CD8-positive, alpha-beta memory T cell (primary cell): ENCODE data around the gene DNAJC1. TPM values are rescaled to one million over a fixed set of nuclear protein-coding genes. Genes with fewer than 3 reads are reported as not detected.

Experiments used
- CTCF ChIA-PET: fragments of 350-600 bp; sonication (Branson Sonifier 250); formaldehyde crosslinking; loops from one replicate; lab custom pipeline; 2021; ENCODE audit warnings: antibody characterized with exemption; lab: Charles Lee
- POLR2A ChIA-PET: fragments of 350-600 bp; sonication (Branson Sonifier 250); formaldehyde crosslinking; loops from one replicate; lab custom pipeline; 2021; ENCODE audit warnings: antibody characterized with exemption; lab: Charles Lee
- DNase-seq, 5 donors: peaks; one replicate each; pipeline versions ENCODE4 v3.0.0 to v3.0.0-alpha.2; 2020 to 2022; ENCODE audit warnings: mixed read lengths in 1 of 5
- H3K27ac ChIP-seq: one replicate; pipeline ENCODE4 v1.7.0; 2013; ENCODE audit warnings: low read depth, mild to moderate bottlenecking, low read length, moderate library complexity
- H3K27me3 ChIP-seq: 2 replicates; pipeline ENCODE4 v1.7.0; 2013; ENCODE audit warnings: low read length, mild to moderate bottlenecking; ENCODE audit not compliant: insufficient read depth, poor library complexity, severe bottlenecking
- H3K36me3 ChIP-seq: 2 replicates; pipeline ENCODE4 v1.7.0; 2013; ENCODE audit warnings: mild to moderate bottlenecking, low read length, moderate library complexity; ENCODE audit not compliant: insufficient read depth
- H3K4me1 ChIP-seq: 2 replicates; pipeline ENCODE4 v1.7.0; 2013; ENCODE audit warnings: mild to moderate bottlenecking, low read length, moderate library complexity; ENCODE audit not compliant: insufficient read depth
- H3K4me3 ChIP-seq: 2 replicates; pipeline ENCODE4 v1.7.0; 2013; ENCODE audit warnings: mild to moderate bottlenecking, low read length
- H3K9me3 ChIP-seq: 2 replicates; pipeline ENCODE4 v1.7.0; 2013; ENCODE audit warnings: mild to moderate bottlenecking, low read length
- H3K27ac Mint-ChIP-seq, 8 donors: one replicate each; pipeline ENCODE4 v1.8.0; 2020 to 2021; ENCODE audit warnings: mixed read lengths in 8 of 8, mild to moderate bottlenecking in 6 of 8, inconsistent platforms in 3 of 8, moderate library complexity in 3 of 8
- H3K27me3 Mint-ChIP-seq, 2 donors: one replicate each; pipeline ENCODE4 v1.8.0; 2020 to 2021; ENCODE audit warnings: mixed read lengths in 2 of 2, mild to moderate bottlenecking in 1 of 2, moderate library complexity in 1 of 2
- H3K36me3 Mint-ChIP-seq, 3 donors: one replicate each; pipeline ENCODE4 v1.8.0; 2020 to 2021; ENCODE audit warnings: mixed read lengths in 3 of 3, inconsistent platforms in 1 of 3, mild to moderate bottlenecking in 1 of 3
- H3K4me1 Mint-ChIP-seq, 3 donors: one replicate each; pipeline ENCODE4 v1.8.0; 2020 to 2021; ENCODE audit warnings: mixed read lengths in 3 of 3, inconsistent platforms in 1 of 3, mild to moderate bottlenecking in 1 of 3
- H3K4me3 Mint-ChIP-seq, 7 donors: one replicate each; pipeline ENCODE4 v1.8.0; 2020 to 2021; ENCODE audit warnings: mixed read lengths in 7 of 7, mild to moderate bottlenecking in 6 of 7, moderate library complexity in 4 of 7, inconsistent platforms in 2 of 7
- H3K9me3 Mint-ChIP-seq, 5 donors: one replicate each; pipeline ENCODE4 v1.8.0; 2020 to 2022; ENCODE audit warnings: mixed read lengths in 5 of 5, mild to moderate bottlenecking in 3 of 5, moderate library complexity in 2 of 5, inconsistent platforms in 1 of 5
- polyA plus RNA-seq: library from polyadenylated mRNA; unstranded; fragments of 300-500 nt; fragmentation: Illumina TruSeq; gene quantifications from one replicate; pipeline ENCODE4 v1.2.3, GENCODE V29; 2021
- total RNA-seq, 2 experiments: library from RNA; stranded (reverse); gene quantifications; one replicate each; pipeline ENCODE4 v1.2.3, GENCODE V29; 2021

Gene DNAJC1
- total and polyA plus RNA-seq, 3 experiments from 2014 or later = 30.8 to 46.0 (median 31.8) TPM

GRCh38 chr10:21919117-21919516 is 84.4 kb downstream of the DNAJC1 start:
- DNase-seq = no peak

GRCh38 chr10:21912625-21913024 is 90.9 kb downstream of the DNAJC1 start:
- Mint-ChIP-seq H3K9me3 (no peaks in the 10 kb centered on the region), H3K27me3 (no peaks in the 10 kb centered on the region), H3K36me3 (peaks cover 7 to 29% (median 9%) of the 10 kb centered on the region in 3 donors), H3K27ac (peak overlapping the region in 1 of 8 donors; percentile 42), H3K4me3 (no peak overlapping the region), H3K4me1 (peaks cover 0 to 7% (median 0%) of the 10 kb centered on the region in 3 donors)
- no peak for DNase-seq
- no peak overlapping the region for H3K27ac ChIP-seq
- H3K36me3 ChIP-seq = no peaks in the 10 kb centered on the region
- no peaks in the 10 kb centered on the region for H3K4me1 ChIP-seq
- H3K9me3 ChIP-seq = no peaks in the 10 kb centered on the region
- H3K4me3 ChIP-seq = no peak overlapping the region
- ChIA-PET CTCF (interaction anchor here (0.6 kb wide), 1 partner anchor 840 kb away, joined by 3 read pairs; no protein-coding TSS in a partner anchor), POLR2A (no interaction called here)
- no peaks in the 10 kb centered on the region for H3K27me3 ChIP-seq

More at GRCh38 chr10:21919117-21919516, 84.4 kb downstream of the DNAJC1 start:
- Histone ChIP-seq H3K9me3 (no peaks in the 10 kb centered on the region), H3K4me3 (no peak overlapping the region), H3K36me3 (no peaks in the 10 kb centered on the region), H3K27ac (no peak overlapping the region), H3K4me1 (no peaks in the 10 kb centered on the region), H3K27me3 (no peaks in the 10 kb centered on the region)
- H3K4me3 Mint-ChIP-seq = no peak overlapping the region
- H3K27ac Mint-ChIP-seq = no peak overlapping the region
- no peaks in the 10 kb centered on the region for H3K4me1 Mint-ChIP-seq
- H3K9me3 Mint-ChIP-seq = no peaks in the 10 kb centered on the region
- peaks cover 0 to 30% (median 12%) of the 10 kb centered on the region in 3 donors for H3K36me3 Mint-ChIP-seq
- H3K27me3 Mint-ChIP-seq = no peaks in the 10 kb centered on the region
- ChIA-PET CTCF (no interaction called here), POLR2A (no interaction called here)

GRCh38 chr10:21910798-21911197 is 92.7 kb downstream of the DNAJC1 start:
- Mint-ChIP-seq H3K27me3 (no peaks in the 10 kb centered on the region), H3K9me3 (no peaks in the 10 kb centered on the region), H3K4me1 (peaks cover 0 to 7% (median 0%) of the 10 kb centered on the region in 3 donors), H3K4me3 (no peak overlapping the region), H3K27ac (no peak overlapping the region), H3K36me3 (peaks cover 7 to 29% (median 8%) of the 10 kb centered on the region in 3 donors)
- Histone ChIP-seq H3K4me1 (no peaks in the 10 kb centered on the region), H3K27ac (no peak overlapping the region), H3K4me3 (no peak overlapping the region), H3K9me3 (no peaks in the 10 kb centered on the region), H3K36me3 (no peaks in the 10 kb centered on the region), H3K27me3 (no peaks in the 10 kb centered on the region)
- DNase-seq = no peak
- POLR2A ChIA-PET = interaction anchor here (0.6 kb wide), 1 partner anchor 578 kb away, joined by 6 read pairs; no protein-coding TSS in a partner anchor
- CTCF ChIA-PET = no interaction called here

GRCh38 chr10:21907436-21907835 is 96.1 kb downstream of the DNAJC1 start:
- no peaks in the 10 kb centered on the region for H3K27me3 Mint-ChIP-seq
- Histone ChIP-seq H3K4me1 (no peaks in the 10 kb centered on the region), H3K27ac (no peak overlapping the region), H3K27me3 (no peaks in the 10 kb centered on the region), H3K36me3 (no peaks in the 10 kb centered on the region), H3K4me3 (no peak overlapping the region), H3K9me3 (no peaks in the 10 kb centered on the region)
- H3K36me3 Mint-ChIP-seq = peaks cover 7 to 26% (median 15%) of the 10 kb centered on the region in 3 donors
- H3K4me1 Mint-ChIP-seq = peaks cover 0 to 4% (median 0%) of the 10 kb centered on the region in 3 donors
- H3K4me3 Mint-ChIP-seq = no peak overlapping the region
- POLR2A ChIA-PET = no interaction called here
- H3K9me3 Mint-ChIP-seq = no peaks in the 10 kb centered on the region
- H3K27ac Mint-ChIP-seq = no peak overlapping the region
- no peak for DNase-seq
- CTCF ChIA-PET = no interaction called here

GRCh38 chr10:21904930-21905329 is 98.6 kb downstream of the DNAJC1 start:
- Histone ChIP-seq H3K36me3 (no peaks in the 10 kb centered on the region), H3K27ac (no peak overlapping the region), H3K9me3 (no peaks in the 10 kb centered on the region), H3K4me3 (no peak overlapping the region), H3K4me1 (no peaks in the 10 kb centered on the region), H3K27me3 (no peaks in the 10 kb centered on the region)
- ChIA-PET CTCF (no interaction called here), POLR2A (no interaction called here)
- H3K4me1 Mint-ChIP-seq = no peaks in the 10 kb centered on the region
- no peak for DNase-seq
- H3K4me3 Mint-ChIP-seq = no peak overlapping the region
- H3K27me3 Mint-ChIP-seq = no peaks in the 10 kb centered on the region
- no peaks in the 10 kb centered on the region for H3K9me3 Mint-ChIP-seq
- H3K27ac Mint-ChIP-seq = peak overlapping the region in 1 of 8 donors; percentile 15
- H3K36me3 Mint-ChIP-seq = peaks cover 3 to 33% (median 19%) of the 10 kb centered on the region in 3 donors

- DNase-seq = no peak
- no peaks in the 10 kb centered on the region for H3K27me3 ChIP-seq
- H3K4me3 ChIP-seq = no peak overlapping the region
- ChIA-PET CTCF (no interaction called here), POLR2A (no interaction called here)
- no peaks in the 10 kb centered on the region for H3K9me3 ChIP-seq
- H3K36me3 Mint-ChIP-seq = peaks cover 19 to 66% (median 31%) of the 10 kb centered on the region in 3 donors
- H3K9me3 Mint-ChIP-seq = peaks cover 0 to 4% (median 0%) of the 10 kb centered on the region in 5 donors
- H3K27ac ChIP-seq = no peak overlapping the region
- H3K4me1 Mint-ChIP-seq = peaks cover 0 to 7% (median 5%) of the 10 kb centered on the region in 3 donors
- H3K4me1 ChIP-seq = no peaks in the 10 kb centered on the region
- no peak overlapping the region for H3K27ac Mint-ChIP-seq
- H3K27me3 Mint-ChIP-seq = no peaks in the 10 kb centered on the region
- H3K36me3 ChIP-seq = no peaks in the 10 kb centered on the region
- no peak overlapping the region for H3K4me3 Mint-ChIP-seq
Measured at GRCh38 chr10:21899736-21900135, 103.8 kb downstream of the DNAJC1 start.

GRCh38 chr10:21895932-21896331 is 107.6 kb downstream of the DNAJC1 start:
- H3K36me3 Mint-ChIP-seq = peaks cover 33 to 69% (median 49%) of the 10 kb centered on the region in 3 donors
- no peak overlapping the region for H3K4me3 Mint-ChIP-seq
- ChIA-PET POLR2A (no interaction called here), CTCF (no interaction called here)
- no peak overlapping the region for H3K27ac Mint-ChIP-seq
- no peak overlapping the region for H3K4me3 ChIP-seq
- no peaks in the 10 kb centered on the region for H3K9me3 ChIP-seq
- no peaks in the 10 kb centered on the region for H3K27me3 Mint-ChIP-seq
- H3K36me3 ChIP-seq = no peaks in the 10 kb centered on the region
- DNase-seq = no peak
- peaks cover 7% of the 10 kb centered on the region for H3K4me1 ChIP-seq
- H3K27ac ChIP-seq = no peak overlapping the region
- peaks cover 8 to 16% (median 15%) of the 10 kb centered on the region in 3 donors for H3K4me1 Mint-ChIP-seq
- peaks cover 4 to 27% (median 14%) of the 10 kb centered on the region in 5 donors for H3K9me3 Mint-ChIP-seq
- no peaks in the 10 kb centered on the region for H3K27me3 ChIP-seq

- no peak overlapping the region for H3K27ac Mint-ChIP-seq
- H3K27me3 Mint-ChIP-seq = no peaks in the 10 kb centered on the region
- H3K4me1 ChIP-seq = peaks cover 9% of the 10 kb centered on the region
- H3K27ac ChIP-seq = no peak overlapping the region
- H3K27me3 ChIP-seq = no peaks in the 10 kb centered on the region
- ChIA-PET POLR2A (no interaction called here), CTCF (no interaction called here)
- peaks cover 29 to 66% (median 49%) of the 10 kb centered on the region in 3 donors for H3K36me3 Mint-ChIP-seq
- H3K4me3 Mint-ChIP-seq = no peak overlapping the region
- no peaks in the 10 kb centered on the region for H3K9me3 ChIP-seq
- H3K9me3 Mint-ChIP-seq = peaks cover 4 to 27% (median 14%) of the 10 kb centered on the region in 5 donors
- H3K4me1 Mint-ChIP-seq = peaks cover 16 to 25% (median 24%) of the 10 kb centered on the region in 3 donors
- DNase-seq = no peak
- no peaks in the 10 kb centered on the region for H3K36me3 ChIP-seq
- no peak overlapping the region for H3K4me3 ChIP-seq
Measured at GRCh38 chr10:21894648-21895342, 108.7 kb downstream of the DNAJC1 start.
